Activated B cell treated with CpG ODN at 0.5 μM for 24 hours (primary cell): ENCODE measurements around the gene MAP1LC3A. TPM values are rescaled to one million over a fixed set of nuclear protein-coding genes. Genes with fewer than 3 reads are reported as not detected.
A peak's percentile ranks its signal among the peaks of the same experiment; 100 is the strongest.

Experiments used
- ATAC-seq: fragments of 200-7000 bp; cut with Tn5 transposase; one replicate; pipeline ENCODE4 v1.10.0; 2021; ENCODE audit warnings: low read depth, mild to moderate bottlenecking, moderate library complexity
- CTCF ChIA-PET: fragments of 350-600 bp; sonication (Branson Sonifier 250); formaldehyde crosslinking; loops from one replicate; lab custom pipeline; 2021; ENCODE audit warnings: antibody characterized with exemption; lab: Charles Lee
- POLR2A ChIA-PET: fragments of 350-600 bp; sonication (Branson Sonifier 250); formaldehyde crosslinking; loops from one replicate; lab custom pipeline; 2021; ENCODE audit warnings: antibody characterized with exemption; lab: Charles Lee
- DNase-seq: peaks from one replicate; pipeline ENCODE4 v3.0.0; 2022
- H3K27ac Mint-ChIP-seq: one replicate; pipeline ENCODE4 v1.8.0; 2020; ENCODE audit warnings: mixed read lengths
- H3K27me3 Mint-ChIP-seq: one replicate; pipeline ENCODE4 v1.8.0; 2021; ENCODE audit warnings: mixed read lengths
- H3K36me3 Mint-ChIP-seq: one replicate; pipeline ENCODE4 v1.8.0; 2021; ENCODE audit warnings: low read depth, mixed read lengths
- H3K4me1 Mint-ChIP-seq: one replicate; pipeline ENCODE4 v1.8.0; 2021; ENCODE audit warnings: mixed read lengths
- H3K4me3 Mint-ChIP-seq: one replicate; pipeline ENCODE4 v1.8.0; 2020; ENCODE audit warnings: mild to moderate bottlenecking, mixed read lengths
- H3K9me3 Mint-ChIP-seq: one replicate; pipeline ENCODE4 v1.8.0; 2020; ENCODE audit warnings: mixed read lengths
- intact Hi-C: fragments of 100-400 bp; cut with micrococcal nuclease; formaldehyde crosslinking; loops from one replicate; pipeline ENCODE4 v1.15.1; 2024
- total RNA-seq: library from RNA; stranded (reverse); gene quantifications from 2 replicates; pipeline ENCODE4 v1.2.3, GENCODE V29; 2022
- TF ChIP-seq, protein P1 (sequence below): fragments of 200-600 bp; IDR thresholded peaks from one replicate; pipeline ENCODE4 v1.8.0; 2022; ENCODE audit warnings: antibody characterized with exemption, mild to moderate bottlenecking

Gene MAP1LC3A
- total RNA-seq, 1 donor from 2014 or later, result 1.6 TPM

GRCh38 chr20:34540596-34541263 lies 17.8 kb upstream of the MAP1LC3A start:
- ChIA-PET CTCF (no interaction called here), POLR2A (no interaction called here)
- TF ChIP-seq, protein P1, sequence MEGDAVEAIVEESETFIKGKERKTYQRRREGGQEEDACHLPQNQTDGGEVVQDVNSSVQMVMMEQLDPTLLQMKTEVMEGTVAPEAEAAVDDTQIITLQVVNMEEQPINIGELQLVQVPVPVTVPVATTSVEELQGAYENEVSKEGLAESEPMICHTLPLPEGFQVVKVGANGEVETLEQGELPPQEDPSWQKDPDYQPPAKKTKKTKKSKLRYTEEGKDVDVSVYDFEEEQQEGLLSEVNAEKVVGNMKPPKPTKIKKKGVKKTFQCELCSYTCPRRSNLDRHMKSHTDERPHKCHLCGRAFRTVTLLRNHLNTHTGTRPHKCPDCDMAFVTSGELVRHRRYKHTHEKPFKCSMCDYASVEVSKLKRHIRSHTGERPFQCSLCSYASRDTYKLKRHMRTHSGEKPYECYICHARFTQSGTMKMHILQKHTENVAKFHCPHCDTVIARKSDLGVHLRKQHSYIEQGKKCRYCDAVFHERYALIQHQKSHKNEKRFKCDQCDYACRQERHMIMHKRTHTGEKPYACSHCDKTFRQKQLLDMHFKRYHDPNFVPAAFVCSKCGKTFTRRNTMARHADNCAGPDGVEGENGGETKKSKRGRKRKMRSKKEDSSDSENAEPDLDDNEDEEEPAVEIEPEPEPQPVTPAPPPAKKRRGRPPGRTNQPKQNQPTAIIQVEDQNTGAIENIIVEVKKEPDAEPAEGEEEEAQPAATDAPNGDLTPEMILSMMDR, result no peak
- no peak for DNase-seq
- Mint-ChIP-seq H3K36me3 (peaks cover 52% of the 10 kb centered on the region), H3K27ac (no peak overlapping the region), H3K4me1 (peaks cover 25% of the 10 kb centered on the region), H3K9me3 (no peaks in the 10 kb centered on the region), H3K27me3 (no peaks in the 10 kb centered on the region), H3K4me3 (no peak overlapping the region)
- intact Hi-C loops, result no loop called here
- no peak for ATAC-seq

- no peak overlapping the region for H3K4me3 Mint-ChIP-seq
- H3K27ac Mint-ChIP-seq, result peak overlapping the region; percentile 30
- DNase-seq, result no peak
- H3K36me3 Mint-ChIP-seq, result peaks cover 46% of the 10 kb centered on the region
- no peaks in the 10 kb centered on the region for H3K9me3 Mint-ChIP-seq
- POLR2A ChIA-PET, result no interaction called here
- H3K4me1 Mint-ChIP-seq, result peaks cover 25% of the 10 kb centered on the region
- intact Hi-C loops, result no loop called here
- TF ChIP-seq, protein P1, result no peak
- no peak for ATAC-seq
- CTCF ChIA-PET, result no interaction called here
- H3K27me3 Mint-ChIP-seq, result no peaks in the 10 kb centered on the region
These were observed 17.1 kb upstream of the MAP1LC3A start for GRCh38 chr20:34541264-34541901.

- ATAC-seq, result no peak
- DNase-seq, result no peak
- intact Hi-C loops, result no loop called here
- Mint-ChIP-seq H3K4me1 (peaks cover 25% of the 10 kb centered on the region), H3K27ac (no peak overlapping the region), H3K36me3 (peaks cover 42% of the 10 kb centered on the region), H3K27me3 (no peaks in the 10 kb centered on the region), H3K9me3 (no peaks in the 10 kb centered on the region), H3K4me3 (no peak overlapping the region)
- TF ChIP-seq, protein P1, result no peak
- ChIA-PET CTCF (no interaction called here), POLR2A (no interaction called here)
These were observed 16.6 kb upstream of the MAP1LC3A start for GRCh38 chr20:34541917-34542316.

- CTCF ChIA-PET, result no interaction called here
These were observed 16.1 kb upstream of the MAP1LC3A start for GRCh38 chr20:34542439-34542838.

GRCh38 chr20:34543463-34544056 lies 15.0 kb upstream of the MAP1LC3A start:
- no peak overlapping the region for H3K4me3 Mint-ChIP-seq
- CTCF ChIA-PET, result interaction anchor here (1.6 kb wide), 1 partner anchor 20 kb away, joined by 4 read pairs; no protein-coding TSS in a partner anchor
- H3K9me3 Mint-ChIP-seq, result no peaks in the 10 kb centered on the region
- no peaks in the 10 kb centered on the region for H3K27me3 Mint-ChIP-seq
- H3K27ac Mint-ChIP-seq, result no peak overlapping the region
- intact Hi-C loops, result no loop called here
- no peak for ATAC-seq
- POLR2A ChIA-PET, result no interaction called here
- H3K4me1 Mint-ChIP-seq, result peaks cover 25% of the 10 kb centered on the region
- TF ChIP-seq, protein P1, result no peak
- no peak for DNase-seq
- peaks cover 33% of the 10 kb centered on the region for H3K36me3 Mint-ChIP-seq

More at GRCh38 chr20:34542439-34542838, 16.1 kb upstream of the MAP1LC3A start:
- Mint-ChIP-seq H3K27ac (no peak overlapping the region), H3K4me1 (peaks cover 25% of the 10 kb centered on the region), H3K4me3 (no peak overlapping the region), H3K9me3 (no peaks in the 10 kb centered on the region), H3K36me3 (peaks cover 37% of the 10 kb centered on the region), H3K27me3 (no peaks in the 10 kb centered on the region)
- TF ChIP-seq, protein P1, result no peak
- intact Hi-C loops, result no loop called here
- POLR2A ChIA-PET, result no interaction called here
- DNase-seq (no peak), ATAC-seq (no peak)
